GM23338 (cell line): ENCODE data around the gene RNASEH2A. TPM values are rescaled to one million over a fixed set of nuclear protein-coding genes. Genes with fewer than 3 reads are reported as not detected.

Experiments used
- ATAC-seq: fragments of 200-7000 bp; cut with Tn5 transposase; 3 replicates; pipeline ENCODE4 v1.9.1; 2020
- DNase-seq: peaks from one replicate; pipeline ENCODE4 v3.0.0-alpha.2; 2015; ENCODE audit warnings: low spot score
- H2AFZ ChIP-seq: fragments of 200-600 bp; sonication (generic); 2 replicates; pipeline ENCODE4 v1.8.0; 2016; ENCODE audit warnings: antibody characterized with exemption, mild to moderate bottlenecking, moderate library complexity
- H3F3A ChIP-seq: fragments of 200-600 bp; sonication (generic); replicated peaks from 2 replicates; pipeline ENCODE4 v1.8.0; 2017; ENCODE audit warnings: antibody characterized with exemption, mixed run types, low read depth
- H3K27ac ChIP-seq: fragments of 200-600 bp; sonication (generic); 2 replicates; pipeline ENCODE4 v1.6.1; 2016; ENCODE audit warnings: low read depth
- H3K27me3 ChIP-seq: fragments of 200-600 bp; sonication (generic); 2 replicates; pipeline ENCODE4 v1.8.0; 2016; ENCODE audit warnings: mild to moderate bottlenecking, mixed run types, moderate library complexity; ENCODE audit not compliant: insufficient read depth
- H3K36me3 ChIP-seq: fragments of 200-600 bp; sonication (generic); 2 replicates; pipeline ENCODE4 v1.8.0; 2016; ENCODE audit warnings: mild to moderate bottlenecking; ENCODE audit not compliant: insufficient read depth
- H3K4me1 ChIP-seq: fragments of 200-600 bp; sonication (generic); 2 replicates; pipeline ENCODE4 v1.8.0; 2016; ENCODE audit warnings: mild to moderate bottlenecking, moderate library complexity; ENCODE audit not compliant: insufficient read depth
- H3K4me2 ChIP-seq: fragments of 200-600 bp; sonication (generic); 2 replicates; pipeline ENCODE4 v1.7.1; 2017; ENCODE audit warnings: mixed run types
- H3K4me3 ChIP-seq: fragments of 200-600 bp; sonication (generic); 2 replicates; pipeline ENCODE4 v1.6.1; 2016; ENCODE audit warnings: mixed run types
- H3K79me2 ChIP-seq: fragments of 200-600 bp; sonication (generic); replicated peaks from 2 replicates; pipeline ENCODE4 v1.8.0; 2017; ENCODE audit warnings: mild to moderate bottlenecking; ENCODE audit not compliant: insufficient read depth
- H3K9me2 ChIP-seq: fragments of 200-600 bp; sonication (generic); 2 replicates; pipeline ENCODE4 v1.8.0; 2017; ENCODE audit not compliant: insufficient read depth
- H4K20me1 ChIP-seq: fragments of 200-600 bp; sonication (generic); replicated peaks from 2 replicates; pipeline ENCODE4 v1.8.0; 2017; ENCODE audit warnings: mild to moderate bottlenecking; ENCODE audit not compliant: insufficient read depth
- H3K27ac Mint-ChIP-seq: 2 replicates; pipeline ENCODE4 v1.8.0; 2020; ENCODE audit warnings: inconsistent platforms, mild to moderate bottlenecking, moderate library complexity, mixed read lengths
- H3K27me3 Mint-ChIP-seq: 3 replicates; pipeline ENCODE4 v1.8.0; 2022; ENCODE audit warnings: low read depth, mild to moderate bottlenecking, moderate library complexity, mixed read lengths, inconsistent platforms; ENCODE audit not compliant: insufficient read depth, poor library complexity
- H3K36me3 Mint-ChIP-seq: 3 replicates; pipeline ENCODE4 v1.8.0; 2021; ENCODE audit warnings: low read depth, mild to moderate bottlenecking, inconsistent platforms, moderate library complexity, mixed read lengths
- H3K4me1 Mint-ChIP-seq: 3 replicates; pipeline ENCODE4 v1.8.0; 2020; ENCODE audit warnings: mild to moderate bottlenecking, inconsistent platforms, mixed read lengths
- H3K4me3 Mint-ChIP-seq: 3 replicates; pipeline ENCODE4 v1.8.0; 2021; ENCODE audit warnings: moderate library complexity, mild to moderate bottlenecking, inconsistent platforms, mixed read lengths
- H3K9me3 Mint-ChIP-seq: 3 replicates; pipeline ENCODE4 v1.8.0; 2020; ENCODE audit warnings: moderate library complexity, mild to moderate bottlenecking, inconsistent platforms, mixed read lengths
- CREB1 ChIP-seq: fragments of 250-450 bp; sonication (Bioruptor Pico); IDR thresholded peaks from 2 replicates; pipeline ENCODE4 v1.5.0; 2020; ENCODE audit warnings: low read depth, mild to moderate bottlenecking, moderate library complexity
- CTCF ChIP-seq, 2 experiments: fragments of 200-600 bp in 1 of 2; sonication (generic) in 1 of 2; conservative IDR thresholded peaks; 2 replicates each; pipeline versions ENCODE4 v1.5.1 to v1.6.1; 2016 to 2017; ENCODE audit warnings: antibody characterized with exemption in 2 of 2, low read depth in 2 of 2, mild to moderate bottlenecking in 2 of 2, moderate library complexity in 1 of 2
- ETS1 ChIP-seq: IDR thresholded peaks from 2 replicates; pipeline ENCODE4 v1.6.1; 2016; ENCODE audit warnings: antibody characterized with exemption
- EZH2 ChIP-seq: fragments of 200-600 bp; sonication (generic); IDR thresholded peaks from one replicate; pipeline ENCODE4 v1.8.0; 2017; ENCODE audit warnings: antibody characterized with exemption, mild to moderate bottlenecking, low read depth; ENCODE audit not compliant: unreplicated experiment
- EZH2phosphoT487 ChIP-seq: fragments of 200-600 bp; sonication (generic); IDR thresholded peaks from one replicate; pipeline ENCODE4 v1.8.1; 2018; ENCODE audit warnings: antibody characterized with exemption; ENCODE audit not compliant: unreplicated experiment
- JUNB ChIP-seq: IDR thresholded peaks from one replicate; pipeline ENCODE4 v1.6.1; 2016; ENCODE audit warnings: antibody characterized with exemption; ENCODE audit not compliant: unreplicated experiment
- NANOG ChIP-seq: IDR thresholded peaks from 2 replicates; pipeline ENCODE4 v1.6.1; 2016; ENCODE audit warnings: antibody characterized with exemption, borderline replicate concordance
- POLR2AphosphoS5 ChIP-seq: IDR thresholded peaks from 2 replicates; pipeline ENCODE4 v1.6.1; 2016; ENCODE audit warnings: antibody characterized with exemption, low read depth
- REST ChIP-seq: IDR thresholded peaks from one replicate; pipeline ENCODE4 v1.6.1; 2018; ENCODE audit warnings: antibody characterized with exemption; ENCODE audit not compliant: unreplicated experiment
- STAT1 ChIP-seq: IDR thresholded peaks from one replicate; pipeline ENCODE4 v1.6.1; 2016; ENCODE audit warnings: antibody characterized with exemption; ENCODE audit not compliant: unreplicated experiment
- ZNF114 ChIP-seq: fragments of 250-450 bp; sonication (Bioruptor Pico); IDR thresholded peaks from 2 replicates; pipeline ENCODE4 v1.5.0; 2020; ENCODE audit warnings: mild to moderate bottlenecking, moderate library complexity
- ZNF331 ChIP-seq: fragments of 250-450 bp; sonication (Bioruptor Pico); IDR thresholded peaks from 2 replicates; pipeline ENCODE4 v1.5.0; 2020; ENCODE audit warnings: low read depth, mild to moderate bottlenecking, moderate library complexity
- polyA plus RNA-seq: library from polyadenylated mRNA; unstranded; fragments of >200 nt; fragmentation: Nextera tagmentation; extraction: Ambion mirVana; gene quantifications from 2 replicates; pipeline ENCODE4 v1.2.1, GENCODE V29; 2016
- total RNA-seq: library from RNA; depleted of rRNA; stranded (reverse); fragments of >200 nt; shearing (Covaris generic); gene quantifications from 2 replicates; pipeline ENCODE4 v1.2.3, GENCODE V29; 2014

RNASEH2A gene
- total and polyA plus RNA-seq, 2 experiments from 2014 or later, result 39.4 to 68.2 TPM

DNA sequence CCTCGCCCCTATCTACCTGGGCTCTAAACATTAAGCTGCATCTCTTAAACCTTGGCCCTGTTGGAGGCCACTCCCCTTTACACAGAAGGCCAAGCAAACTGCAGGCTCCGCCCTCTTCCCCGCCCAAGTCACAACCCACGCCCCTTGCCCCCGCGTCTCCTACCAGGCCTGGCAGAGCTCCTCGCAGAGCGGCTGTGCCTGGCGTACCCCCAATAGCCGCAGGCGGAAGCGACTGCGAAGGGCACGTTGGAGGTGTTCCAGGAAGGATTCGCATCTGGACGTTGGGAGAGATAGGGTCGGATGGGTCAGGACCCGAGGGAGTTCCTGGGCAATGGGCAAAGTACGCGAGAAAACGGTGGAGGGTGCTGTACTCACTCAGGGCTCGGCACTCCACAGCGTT, 22.1 kb downstream of the RNASEH2A start:
- Histone ChIP-seq H3K27ac (no peak overlapping the region), H3K79me2 (no peaks in the 10 kb centered on the region), H3K4me1 (peaks cover 17% of the 10 kb centered on the region), H3F3A (peaks cover 39% of the 10 kb centered on the region), H3K4me2 (peak overlapping the region; percentile 84), H4K20me1 (peaks cover 11% of the 10 kb centered on the region; the same call in 1 of the 2 replicates), H3K4me3 (peak overlapping the region; percentile 53), H3K36me3 (no peaks in the 10 kb centered on the region), H3K27me3 (no peaks in the 10 kb centered on the region), H2AFZ (peak overlapping the region; percentile 72; the same call in 1 of the 2 replicates), H3K9me2 (no peaks in the 10 kb centered on the region)
- DNase-seq (peak; percentile 92), ATAC-seq (peak; percentile 67)
- H3K27me3 Mint-ChIP-seq, result peaks cover 23% of the 10 kb centered on the region
- no peak overlapping the region for H3K27ac Mint-ChIP-seq
- peaks cover 26% of the 10 kb centered on the region for H3K4me1 Mint-ChIP-seq
- H3K36me3 Mint-ChIP-seq, result no peaks in the 10 kb centered on the region
- peak overlapping the region; percentile 69 for H3K4me3 Mint-ChIP-seq
- TF ChIP-seq POLR2AphosphoS5 (0 out of 2 replicates have a peak, but pooled peaks have one; percentile 22), CTCF (conservative IDR thresholded peaks at IDR 0.05; ENCODE audit: low read depth in 2 of 2) (0 out of 4 replicates have a peak, but pooled peaks of 1 of the 2 experiments have one; percentile 6), ZNF331 (no peak)
- no peaks in the 10 kb centered on the region; the same call in 2 of the 3 replicates for H3K9me3 Mint-ChIP-seq

GRCh38 chr19:12833418-12833737, 27.0 kb downstream of the RNASEH2A start:
- peak overlapping the region; percentile 77 for H3K4me2 ChIP-seq
- H4K20me1 ChIP-seq, result peaks cover 11% of the 10 kb centered on the region; the same call in 1 of the 2 replicates
- H3K27ac ChIP-seq, result 0 out of 2 replicates have a peak overlapping the region, but pooled peaks have one; percentile 50
- H3K27me3 ChIP-seq, result peaks cover 14% of the 10 kb centered on the region
- no peaks in the 10 kb centered on the region for H3K9me2 ChIP-seq
- H3K79me2 ChIP-seq, result no peaks in the 10 kb centered on the region
- Mint-ChIP-seq H3K9me3 (no peaks in the 10 kb centered on the region), H3K27me3 (peaks cover 32% of the 10 kb centered on the region), H3K4me1 (peaks cover 32% of the 10 kb centered on the region), H3K4me3 (peak overlapping the region; percentile 51), H3K36me3 (no peaks in the 10 kb centered on the region; the same call in 2 of the 3 replicates), H3K27ac (no peak overlapping the region)
- peaks cover 30% of the 10 kb centered on the region for H3K4me1 ChIP-seq
- H3F3A ChIP-seq, result peaks cover 50% of the 10 kb centered on the region
- H3K36me3 ChIP-seq, result no peaks in the 10 kb centered on the region
- ATAC-seq (no peak), DNase-seq (peak; percentile 32)
- no peak overlapping the region for H2AFZ ChIP-seq
- peak overlapping the region; percentile 41 for H3K4me3 ChIP-seq
- no peak for TF ChIP-seq CTCF (conservative IDR thresholded peaks at IDR 0.05; ENCODE audit: low read depth in 2 of 2)
- TF ChIP-seq ZNF114 (CRISPR knock-in tag), result no peak
- no peak for TF ChIP-seq STAT1
- TF ChIP-seq EZH2, result no peak
- no peak for TF ChIP-seq NANOG
- no peak for TF ChIP-seq EZH2phosphoT487
- no peak for TF ChIP-seq REST
- TF ChIP-seq ETS1, result no peak
- TF ChIP-seq JUNB, result no peak
- TF ChIP-seq ZNF331, result no peak
- TF ChIP-seq CREB1 (CRISPR knock-in tag), result no peak
